ENCODE results near the gene CYB5B. TPM values are rescaled to one million over a fixed set of nuclear protein-coding genes. Genes with fewer than 3 reads are reported as not detected.

Gene CYB5B
- total RNA-seq, 3 donors from 2014 or later (not counting 1 experiment from before 2014, with no cell fraction given): 73.1 to 106 (median 88.4) TPM

- Mint-ChIP-seq H3K9me3 (no peaks in the 10 kb centered on the region), H3K4me1 (no peaks in the 10 kb centered on the region), H3K36me3 (no peaks in the 10 kb centered on the region), H3K27me3 (ENCODE audit: low read depth in 2 of 2) (no peaks in the 10 kb centered on the region), H3K27ac (no peak overlapping the region), H3K4me3 (no peak overlapping the region)
- Histone ChIP-seq H3K9me3 (ENCODE audit: control insufficient read depth, insufficient read depth, low read length) (no peaks in the 10 kb centered on the region), H3K4me3 (ENCODE audit: low read length) (no peak overlapping the region), H3K27ac (ENCODE audit: low read length) (no peak overlapping the region), H3K27me3 (ENCODE audit: control insufficient read depth, insufficient read depth, low read length) (no peaks in the 10 kb centered on the region), H3K36me3 (ENCODE audit: control insufficient read depth, insufficient read depth, low read length) (no peaks in the 10 kb centered on the region), H3K4me1 (ENCODE audit: control insufficient read depth, insufficient read depth, low read length) (no peaks in the 10 kb centered on the region)
- DNase-seq: no peak
- WGBS (ENCODE audit: insufficient coverage): 91% methylated on average over 9 of the region's 9 CpGs
- no peak for ATAC-seq
- intact Hi-C loops (cut with micrococcal nuclease): no loop called here
- TF ChIP-seq, protein P1, sequence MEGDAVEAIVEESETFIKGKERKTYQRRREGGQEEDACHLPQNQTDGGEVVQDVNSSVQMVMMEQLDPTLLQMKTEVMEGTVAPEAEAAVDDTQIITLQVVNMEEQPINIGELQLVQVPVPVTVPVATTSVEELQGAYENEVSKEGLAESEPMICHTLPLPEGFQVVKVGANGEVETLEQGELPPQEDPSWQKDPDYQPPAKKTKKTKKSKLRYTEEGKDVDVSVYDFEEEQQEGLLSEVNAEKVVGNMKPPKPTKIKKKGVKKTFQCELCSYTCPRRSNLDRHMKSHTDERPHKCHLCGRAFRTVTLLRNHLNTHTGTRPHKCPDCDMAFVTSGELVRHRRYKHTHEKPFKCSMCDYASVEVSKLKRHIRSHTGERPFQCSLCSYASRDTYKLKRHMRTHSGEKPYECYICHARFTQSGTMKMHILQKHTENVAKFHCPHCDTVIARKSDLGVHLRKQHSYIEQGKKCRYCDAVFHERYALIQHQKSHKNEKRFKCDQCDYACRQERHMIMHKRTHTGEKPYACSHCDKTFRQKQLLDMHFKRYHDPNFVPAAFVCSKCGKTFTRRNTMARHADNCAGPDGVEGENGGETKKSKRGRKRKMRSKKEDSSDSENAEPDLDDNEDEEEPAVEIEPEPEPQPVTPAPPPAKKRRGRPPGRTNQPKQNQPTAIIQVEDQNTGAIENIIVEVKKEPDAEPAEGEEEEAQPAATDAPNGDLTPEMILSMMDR (IDR thresholded peaks at IDR 0.05): no peak
Observed at GRCh38 chr16:69495821-69496220, 71.4 kb downstream of the CYB5B start.

- no peaks in the 10 kb centered on the region for H3K27me3 ChIP-seq (ENCODE audit: control insufficient read depth, insufficient read depth, low read length)
- Mint-ChIP-seq H3K27ac (no peak overlapping the region), H3K36me3 (no peaks in the 10 kb centered on the region), H3K27me3 (ENCODE audit: low read depth in 2 of 2) (no peaks in the 10 kb centered on the region), H3K9me3 (no peaks in the 10 kb centered on the region), H3K4me3 (no peak overlapping the region), H3K4me1 (no peaks in the 10 kb centered on the region)
- H3K27ac ChIP-seq (ENCODE audit: low read length): no peak overlapping the region
- H3K4me1 ChIP-seq (ENCODE audit: control insufficient read depth, insufficient read depth, low read length): no peaks in the 10 kb centered on the region
- WGBS (ENCODE audit: insufficient coverage): 97% methylated on average over 4 of the region's 4 CpGs
- no peaks in the 10 kb centered on the region for H3K36me3 ChIP-seq (ENCODE audit: control insufficient read depth, insufficient read depth, low read length)
- H3K9me3 ChIP-seq (ENCODE audit: control insufficient read depth, insufficient read depth, low read length): no peaks in the 10 kb centered on the region
- intact Hi-C loops (cut with micrococcal nuclease): no loop called here
- no peak overlapping the region for H3K4me3 ChIP-seq (ENCODE audit: low read length)
- ATAC-seq: no peak
- TF ChIP-seq, protein P1 (IDR thresholded peaks at IDR 0.05): no peak
- DNase-seq: no peak
Observed at GRCh38 chr16:69496376-69496775, 72.0 kb downstream of the CYB5B start.

DNA sequence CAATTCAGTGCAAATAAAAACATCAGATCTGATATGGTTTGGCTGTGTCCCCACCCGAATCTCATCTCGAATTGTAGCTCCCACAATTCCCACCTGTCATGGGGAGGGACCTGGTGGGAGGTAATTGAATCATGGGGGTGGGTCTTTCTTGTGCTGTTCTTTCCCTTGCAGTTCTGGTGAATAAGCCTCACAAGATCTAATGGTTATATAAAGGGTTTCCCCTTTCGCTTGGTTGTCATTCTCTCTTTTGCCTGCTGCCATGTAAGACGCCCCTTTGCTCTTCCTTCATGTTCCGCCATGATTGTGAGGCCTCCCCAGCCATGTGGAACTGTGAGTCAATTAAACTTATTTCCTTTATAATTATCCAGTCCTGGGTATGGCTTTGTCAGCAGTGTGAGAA, 72.5 kb downstream of the CYB5B start:
- H3K9me3 Mint-ChIP-seq: no peaks in the 10 kb centered on the region
- WGBS (ENCODE audit: insufficient coverage): 86% methylated on average over 4 of the region's 5 CpGs
- no peak overlapping the region for H3K4me3 Mint-ChIP-seq
- Histone ChIP-seq H3K4me1 (ENCODE audit: control insufficient read depth, insufficient read depth, low read length) (no peaks in the 10 kb centered on the region), H3K27me3 (ENCODE audit: control insufficient read depth, insufficient read depth, low read length) (no peaks in the 10 kb centered on the region), H3K36me3 (ENCODE audit: control insufficient read depth, insufficient read depth, low read length) (no peaks in the 10 kb centered on the region), H3K27ac (ENCODE audit: low read length) (no peak overlapping the region), H3K9me3 (ENCODE audit: control insufficient read depth, insufficient read depth, low read length) (no peaks in the 10 kb centered on the region), H3K4me3 (ENCODE audit: low read length) (no peak overlapping the region)
- DNase-seq: no peak
- TF ChIP-seq, protein P1 (IDR thresholded peaks at IDR 0.05): no peak
- H3K27me3 Mint-ChIP-seq (ENCODE audit: low read depth in 2 of 2): no peaks in the 10 kb centered on the region
- H3K4me1 Mint-ChIP-seq: peaks cover 2% of the 10 kb centered on the region in 2 donors
- no peak for ATAC-seq
- intact Hi-C loops (cut with micrococcal nuclease): no loop called here
- H3K36me3 Mint-ChIP-seq: no peaks in the 10 kb centered on the region
- no peak overlapping the region for H3K27ac Mint-ChIP-seq

GRCh38 chr16:69497876-69498596, 73.6 kb downstream of the CYB5B start:
- no peaks in the 10 kb centered on the region for H3K4me1 ChIP-seq (ENCODE audit: control insufficient read depth, insufficient read depth, low read length)
- DNase-seq (no peak), ATAC-seq (no peak)
- no peak overlapping the region for H3K4me3 ChIP-seq (ENCODE audit: low read length)
- H3K27me3 ChIP-seq (ENCODE audit: control insufficient read depth, insufficient read depth, low read length): no peaks in the 10 kb centered on the region
- no peaks in the 10 kb centered on the region for H3K9me3 Mint-ChIP-seq
- H3K36me3 Mint-ChIP-seq: no peaks in the 10 kb centered on the region
- H3K27ac Mint-ChIP-seq: no peak overlapping the region
- H3K27ac ChIP-seq (ENCODE audit: low read length): no peak overlapping the region
- H3K4me3 Mint-ChIP-seq: no peak overlapping the region
- H3K27me3 Mint-ChIP-seq (ENCODE audit: low read depth in 2 of 2): no peaks in the 10 kb centered on the region
- TF ChIP-seq, protein P1 (IDR thresholded peaks at IDR 0.05): no peak
- WGBS (ENCODE audit: insufficient coverage): 91% methylated on average over 16 of the region's 16 CpGs
- intact Hi-C loops (cut with micrococcal nuclease): no loop called here
- no peaks in the 10 kb centered on the region for H3K36me3 ChIP-seq (ENCODE audit: control insufficient read depth, insufficient read depth, low read length)
- H3K4me1 Mint-ChIP-seq: peaks cover 5% of the 10 kb centered on the region in 2 donors
- H3K9me3 ChIP-seq (ENCODE audit: control insufficient read depth, insufficient read depth, low read length): no peaks in the 10 kb centered on the region
